Kidney (tissue), 14 donors: ENCODE results near the gene ADAMTS3. TPM values are rescaled to one million over a fixed set of nuclear protein-coding genes. Genes with fewer than 3 reads are reported as not detected.

Source experiments
- DNase-seq, 5 donors: peaks; one replicate each; pipeline ENCODE4 v3.0.0-alpha.2; 2013 to 2020
- FAIRE-seq: peaks from 2 replicates; lab custom pipeline; 2012; peaks lifted over from hg19 to GRCh38; lab: Jason Lieb, UNC
- H3K27ac ChIP-seq, 2 donors: one replicate each; pipeline ENCODE4 v1.7.0; 2013; ENCODE audit warnings: low read depth in 2 of 2, low read length in 2 of 2, inconsistent platforms in 1 of 2
- H3K27me3 ChIP-seq: one replicate; pipeline ENCODE4 v1.7.1; 2013; ENCODE audit warnings: low read length, inconsistent platforms; ENCODE audit not compliant: control insufficient read depth, insufficient read depth
- H3K36me3 ChIP-seq, 3 donors: one replicate each; pipeline versions ENCODE4 v1.7.0 to v1.7.1; 2013; ENCODE audit warnings: low read length in 3 of 3, control low read depth in 1 of 3, inconsistent platforms in 1 of 3; ENCODE audit not compliant: insufficient read depth in 3 of 3, control insufficient read depth in 2 of 3
- H3K4me1 ChIP-seq, 3 donors: one replicate each; pipeline versions ENCODE4 v1.7.0 to v1.7.1; 2013; ENCODE audit warnings: low read length in 3 of 3, inconsistent platforms in 1 of 3, low read depth in 1 of 3; ENCODE audit not compliant: control insufficient read depth in 2 of 3, insufficient read depth in 2 of 3
- H3K4me3 ChIP-seq, 3 donors: one replicate each; pipeline versions ENCODE4 v1.7.0 to v1.8.1; 2013; ENCODE audit warnings: low read length in 3 of 3, control low read depth in 1 of 3, inconsistent platforms in 1 of 3
- H3K9ac ChIP-seq, 3 donors: one replicate each; pipeline versions ENCODE4 v1.7.0 to v1.7.1; 2013; ENCODE audit warnings: low read length in 3 of 3, control low read depth in 1 of 3, inconsistent platforms in 1 of 3
- H3K9me3 ChIP-seq, 3 donors: one replicate each; pipeline versions ENCODE4 v1.7.0 to v1.7.1; 2013; ENCODE audit warnings: low read length in 3 of 3, control low read depth in 1 of 3, inconsistent platforms in 1 of 3; ENCODE audit not compliant: control insufficient read depth in 2 of 3, insufficient read depth in 1 of 3
- CTCF ChIP-seq: IDR thresholded peaks from 3 replicates; pipeline ENCODE4 v1.5.1; 2012; ENCODE audit warnings: mild to moderate bottlenecking, moderate library complexity, borderline replicate concordance; ENCODE audit not compliant: insufficient read depth; ENCODE audit errors: extremely low read depth
- intact Hi-C: fragments of 100-400 bp; cut with DNase I; formaldehyde crosslinking; loops from one replicate; pipeline ENCODE4 v1.11.1; 2022
- polyA plus RNA-seq: library from polyadenylated mRNA; stranded (reverse); fragments of 350-450 nt; fragmentation: Illumina TruSeq; extraction: RNeasy Lipid Tissue Mini Kit (QIAGEN cat#74804); gene quantifications from one replicate; pipeline ENCODE4 v1.2.3, GENCODE V29; 2014; ENCODE audit warnings: low read depth, low replicate concordance; ENCODE audit not compliant: insufficient read depth
- total RNA-seq: library from RNA; stranded (reverse); fragmentation: NEBNext Ultra II Directional; extraction: Animal tissue kit (Norgen Biotek cat#: 25700); gene quantifications from one replicate; pipeline ENCODE4 v1.2.1, GENCODE V29; 2021
- donor health status: control.
- donor health status: control.
- donor health status: control.
- donor health status: control.
- donor health status: control.
- donor health status: DM: yes; HTN: yes; CAD: no.
- donor health status: Normal renal cell carcinoma (clear cell type).

ADAMTS3 gene
- total and polyA plus RNA-seq, 2 donors from 2014 or later = 0.56 to 4.2 TPM

- Histone ChIP-seq H3K36me3 (no peaks in the 10 kb centered on the region), H3K27me3 (no peaks in the 10 kb centered on the region), H3K4me3 (no peak overlapping the region), H3K27ac (no peak overlapping the region), H3K9ac (no peak overlapping the region), H3K9me3 (no peaks in the 10 kb centered on the region), H3K4me1 (no peaks in the 10 kb centered on the region)
- no peak for DNase-seq
- intact Hi-C loops = no loop called here
- no peak for TF ChIP-seq CTCF
- FAIRE-seq = no peak
These were observed 111.9 kb downstream of the ADAMTS3 start for GRCh38 chr4:72457158-72457557.

GRCh38 chr4:72451349-72451748 lies 117.7 kb downstream of the ADAMTS3 start:
- Histone ChIP-seq H3K27me3 (no peaks in the 10 kb centered on the region), H3K4me3 (no peak overlapping the region), H3K9me3 (no peaks in the 10 kb centered on the region), H3K27ac (no peak overlapping the region), H3K36me3 (no peaks in the 10 kb centered on the region), H3K9ac (no peak overlapping the region), H3K4me1 (no peaks in the 10 kb centered on the region)
- intact Hi-C loops = no loop called here
- TF ChIP-seq CTCF = no peak
- DNase-seq = peak in 1 of 5 donors; percentile 7
- no peak for FAIRE-seq

GRCh38 chr4:72449705-72450104 lies 119.3 kb downstream of the ADAMTS3 start:
- H3K9me3 ChIP-seq = no peaks in the 10 kb centered on the region
- no peak for DNase-seq
- H3K9ac ChIP-seq = no peak overlapping the region
- H3K36me3 ChIP-seq = no peaks in the 10 kb centered on the region
- FAIRE-seq = no peak
- no peaks in the 10 kb centered on the region for H3K27me3 ChIP-seq
- H3K4me1 ChIP-seq = no peaks in the 10 kb centered on the region
- no peak overlapping the region for H3K27ac ChIP-seq
- no peak overlapping the region for H3K4me3 ChIP-seq
- intact Hi-C loops = no loop called here
- no peak for TF ChIP-seq CTCF

- FAIRE-seq (no peak), DNase-seq (no peak)
- Histone ChIP-seq H3K4me1 (no peaks in the 10 kb centered on the region), H3K27me3 (no peaks in the 10 kb centered on the region), H3K36me3 (no peaks in the 10 kb centered on the region), H3K27ac (no peak overlapping the region), H3K9me3 (no peaks in the 10 kb centered on the region), H3K4me3 (no peak overlapping the region), H3K9ac (no peak overlapping the region)
- intact Hi-C loops = no loop called here
- no peak for TF ChIP-seq CTCF
These were observed 120.8 kb downstream of the ADAMTS3 start for GRCh38 chr4:72448231-72448630.
